WTC11 (cell line): ENCODE measurements around the gene GGA2.
"Not testable (repeated sequence)": the region's sequence is repeated elsewhere in the genome, so short reads cannot be mapped to it uniquely, and the experiment has no call there.

Experiments used
- GRHL2 ChIP-seq: fragments of 250-450 bp; sonication (Bioruptor Pico); IDR thresholded peaks from 2 replicates; pipeline ENCODE4 v1.8.0; 2022; ENCODE audit warnings: mild to moderate bottlenecking, moderate library complexity; ENCODE audit not compliant: insufficient replicate concordance, severe bottlenecking
- MXD4 ChIP-seq: fragments of 250-450 bp; sonication (Bioruptor Pico); IDR thresholded peaks from 2 replicates; pipeline ENCODE4 v1.8.0; 2021; ENCODE audit warnings: mild to moderate bottlenecking, moderate library complexity, borderline replicate concordance
- NFE2L1 ChIP-seq: sonication (generic); formaldehyde crosslinking; IDR thresholded peaks from 2 replicates; pipeline ENCODE4 v1.8.1; 2023; ENCODE audit warnings: missing genetic modification reagents
- NFYB ChIP-seq: sonication (generic); formaldehyde crosslinking; conservative IDR thresholded peaks from 2 replicates; pipeline ENCODE4 v1.8.0; 2022; ENCODE audit warnings: low read depth, missing genetic modification reagents
- ZNF317 ChIP-seq: sonication (generic); formaldehyde crosslinking; IDR thresholded peaks from 2 replicates; pipeline ENCODE4 v1.8.1; 2023; ENCODE audit warnings: low read depth, mild to moderate bottlenecking, moderate library complexity, missing genetic modification reagents, borderline replicate concordance
- TF ChIP-seq, protein P1 (sequence below): sonication (generic); formaldehyde crosslinking; IDR thresholded peaks from 2 replicates; pipeline ENCODE4 v1.8.1; 2023; ENCODE audit warnings: mild to moderate bottlenecking, missing genetic modification reagents, moderate library complexity
- TF ChIP-seq, protein P2 (sequence below): fragments of 250-450 bp; sonication (Bioruptor Pico); IDR thresholded peaks from 2 replicates; pipeline ENCODE4 v1.9.0; 2021; ENCODE audit warnings: mild to moderate bottlenecking
- TF ChIP-seq, protein P3 (sequence below): fragments of 250-450 bp; sonication (Bioruptor Pico); IDR thresholded peaks from 2 replicates; pipeline ENCODE4 v2.1.2; 2022; ENCODE audit warnings: mild to moderate bottlenecking, moderate library complexity
- TF ChIP-seq, protein P4 (sequence below): fragments of 200-600 bp; IDR thresholded peaks from 2 replicates; pipeline ENCODE4 v1.8.0; 2022; ENCODE audit warnings: antibody characterized with exemption

DNA sequence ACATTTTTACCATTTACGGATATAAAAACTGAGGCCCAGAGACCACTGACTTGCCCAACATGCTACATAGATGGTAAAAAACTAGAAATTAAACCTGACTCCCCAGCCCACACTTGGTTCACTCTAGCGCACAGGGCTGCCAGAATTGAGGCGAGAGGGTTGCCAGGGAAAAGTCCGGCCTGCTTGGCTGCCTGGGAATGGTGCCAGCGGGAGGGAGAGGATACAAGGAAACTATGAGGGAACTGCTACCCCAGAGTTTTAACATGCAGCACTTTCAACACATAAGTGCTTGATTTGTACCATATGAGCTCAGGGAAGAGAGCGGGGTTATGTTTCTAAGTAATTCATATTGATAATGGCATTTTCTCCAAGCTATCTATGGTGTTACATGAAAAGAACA, 47.3 kb downstream of the GGA2 start:
- TF ChIP-seq ZNF317, NFYB, GRHL2, MXD4, NFE2L1 (CRISPR knock-in tag): not testable (repeated sequence)
- TF ChIP-seq, protein P1, sequence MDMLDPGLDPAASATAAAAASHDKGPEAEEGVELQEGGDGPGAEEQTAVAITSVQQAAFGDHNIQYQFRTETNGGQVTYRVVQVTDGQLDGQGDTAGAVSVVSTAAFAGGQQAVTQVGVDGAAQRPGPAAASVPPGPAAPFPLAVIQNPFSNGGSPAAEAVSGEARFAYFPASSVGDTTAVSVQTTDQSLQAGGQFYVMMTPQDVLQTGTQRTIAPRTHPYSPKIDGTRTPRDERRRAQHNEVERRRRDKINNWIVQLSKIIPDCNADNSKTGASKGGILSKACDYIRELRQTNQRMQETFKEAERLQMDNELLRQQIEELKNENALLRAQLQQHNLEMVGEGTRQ (CRISPR knock-in tag), result not testable (repeated sequence)
- TF ChIP-seq, protein P2, sequence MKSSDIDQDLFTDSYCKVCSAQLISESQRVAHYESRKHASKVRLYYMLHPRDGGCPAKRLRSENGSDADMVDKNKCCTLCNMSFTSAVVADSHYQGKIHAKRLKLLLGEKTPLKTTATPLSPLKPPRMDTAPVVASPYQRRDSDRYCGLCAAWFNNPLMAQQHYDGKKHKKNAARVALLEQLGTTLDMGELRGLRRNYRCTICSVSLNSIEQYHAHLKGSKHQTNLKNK, result not testable (repeated sequence)
- TF ChIP-seq, protein P3, sequence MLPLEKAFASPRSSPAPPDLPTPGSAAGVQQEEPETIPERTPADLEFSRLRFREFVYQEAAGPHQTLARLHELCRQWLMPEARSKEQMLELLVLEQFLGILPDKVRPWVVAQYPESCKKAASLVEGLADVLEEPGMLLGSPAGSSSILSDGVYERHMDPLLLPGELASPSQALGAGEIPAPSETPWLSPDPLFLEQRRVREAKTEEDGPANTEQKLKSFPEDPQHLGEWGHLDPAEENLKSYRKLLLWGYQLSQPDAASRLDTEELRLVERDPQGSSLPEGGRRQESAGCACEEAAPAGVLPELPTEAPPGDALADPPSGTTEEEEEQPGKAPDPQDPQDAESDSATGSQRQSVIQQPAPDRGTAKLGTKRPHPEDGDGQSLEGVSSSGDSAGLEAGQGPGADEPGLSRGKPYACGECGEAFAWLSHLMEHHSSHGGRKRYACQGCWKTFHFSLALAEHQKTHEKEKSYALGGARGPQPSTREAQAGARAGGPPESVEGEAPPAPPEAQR, result not testable (repeated sequence)
- TF ChIP-seq, protein P4, sequence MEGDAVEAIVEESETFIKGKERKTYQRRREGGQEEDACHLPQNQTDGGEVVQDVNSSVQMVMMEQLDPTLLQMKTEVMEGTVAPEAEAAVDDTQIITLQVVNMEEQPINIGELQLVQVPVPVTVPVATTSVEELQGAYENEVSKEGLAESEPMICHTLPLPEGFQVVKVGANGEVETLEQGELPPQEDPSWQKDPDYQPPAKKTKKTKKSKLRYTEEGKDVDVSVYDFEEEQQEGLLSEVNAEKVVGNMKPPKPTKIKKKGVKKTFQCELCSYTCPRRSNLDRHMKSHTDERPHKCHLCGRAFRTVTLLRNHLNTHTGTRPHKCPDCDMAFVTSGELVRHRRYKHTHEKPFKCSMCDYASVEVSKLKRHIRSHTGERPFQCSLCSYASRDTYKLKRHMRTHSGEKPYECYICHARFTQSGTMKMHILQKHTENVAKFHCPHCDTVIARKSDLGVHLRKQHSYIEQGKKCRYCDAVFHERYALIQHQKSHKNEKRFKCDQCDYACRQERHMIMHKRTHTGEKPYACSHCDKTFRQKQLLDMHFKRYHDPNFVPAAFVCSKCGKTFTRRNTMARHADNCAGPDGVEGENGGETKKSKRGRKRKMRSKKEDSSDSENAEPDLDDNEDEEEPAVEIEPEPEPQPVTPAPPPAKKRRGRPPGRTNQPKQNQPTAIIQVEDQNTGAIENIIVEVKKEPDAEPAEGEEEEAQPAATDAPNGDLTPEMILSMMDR, result not testable (repeated sequence)
